Osteoblast (primary cell): ENCODE data around the gene UQCC2. TPM values are rescaled to one million over a fixed set of nuclear protein-coding genes. Genes with fewer than 3 reads are reported as not detected.
A peak's percentile ranks its signal among the peaks of the same experiment; 100 is the strongest.

Source experiments
- DNase-seq: peaks from one replicate; pipeline ENCODE4 v3.0.0; 2011; ENCODE audit warnings: low spot score, mixed read lengths; ENCODE audit not compliant: insufficient read length; ENCODE audit errors: missing footprints
- H2AFZ ChIP-seq: 2 replicates; pipeline ENCODE4 v1.6.0; 2011; ENCODE audit warnings: mild to moderate bottlenecking, low read length
- H3K27ac ChIP-seq: 2 replicates; pipeline ENCODE4 v1.5.1; 2011; ENCODE audit warnings: mild to moderate bottlenecking, low read depth, low read length, moderate library complexity
- H3K27me3 ChIP-seq: 2 replicates; pipeline ENCODE4 v1.6.0; 2012; ENCODE audit warnings: mild to moderate bottlenecking, control low read depth, inconsistent platforms, low read length, moderate library complexity; ENCODE audit not compliant: insufficient read depth
- H3K36me3 ChIP-seq: 2 replicates; pipeline ENCODE4 v1.5.1; 2011; ENCODE audit warnings: mild to moderate bottlenecking, low read length, control low read depth, moderate library complexity; ENCODE audit not compliant: insufficient read depth
- H3K4me1 ChIP-seq: 2 replicates; pipeline ENCODE4 v1.5.1; 2011; ENCODE audit warnings: mild to moderate bottlenecking, low read length, control low read depth, moderate library complexity; ENCODE audit not compliant: insufficient read depth
- H3K4me2 ChIP-seq: 2 replicates; pipeline ENCODE4 v1.6.0; 2011; ENCODE audit warnings: mild to moderate bottlenecking, low read length; ENCODE audit not compliant: insufficient read depth
- H3K4me3 ChIP-seq: fragments of 200-600 bp; sonication (generic); 3 replicates; pipeline ENCODE4 v1.5.1; 2012; ENCODE audit warnings: mild to moderate bottlenecking, low read length, inconsistent platforms; ENCODE audit not compliant: insufficient read depth
- H3K79me2 ChIP-seq: 2 replicates; pipeline ENCODE4 v1.6.0; 2012; ENCODE audit warnings: mild to moderate bottlenecking, low read length, control low read depth, inconsistent platforms; ENCODE audit not compliant: insufficient read depth
- H3K9me3 ChIP-seq: 2 replicates; pipeline ENCODE4 v1.5.1; 2011; ENCODE audit warnings: low read depth, low read length, control low read depth
- H4K20me1 ChIP-seq: 2 replicates; pipeline ENCODE4 v1.6.0; 2012; ENCODE audit warnings: mild to moderate bottlenecking, low read length, control low read depth; ENCODE audit not compliant: insufficient read depth
- total RNA-seq: library from RNA; depleted of rRNA; stranded (reverse); fragments of >200 nt; gene quantifications from 2 replicates; pipeline ENCODE4 v1.2.3, GENCODE V29; 2012
- TF ChIP-seq, protein P1 (sequence below): IDR thresholded peaks from 2 replicates; pipeline ENCODE4 v1.5.1; 2011; ENCODE audit warnings: mild to moderate bottlenecking, low read depth, low read length, moderate library complexity; ENCODE audit errors: extremely low read depth

Gene UQCC2
- total RNA-seq, 1 donor, result 15.2 TPM

DNA sequence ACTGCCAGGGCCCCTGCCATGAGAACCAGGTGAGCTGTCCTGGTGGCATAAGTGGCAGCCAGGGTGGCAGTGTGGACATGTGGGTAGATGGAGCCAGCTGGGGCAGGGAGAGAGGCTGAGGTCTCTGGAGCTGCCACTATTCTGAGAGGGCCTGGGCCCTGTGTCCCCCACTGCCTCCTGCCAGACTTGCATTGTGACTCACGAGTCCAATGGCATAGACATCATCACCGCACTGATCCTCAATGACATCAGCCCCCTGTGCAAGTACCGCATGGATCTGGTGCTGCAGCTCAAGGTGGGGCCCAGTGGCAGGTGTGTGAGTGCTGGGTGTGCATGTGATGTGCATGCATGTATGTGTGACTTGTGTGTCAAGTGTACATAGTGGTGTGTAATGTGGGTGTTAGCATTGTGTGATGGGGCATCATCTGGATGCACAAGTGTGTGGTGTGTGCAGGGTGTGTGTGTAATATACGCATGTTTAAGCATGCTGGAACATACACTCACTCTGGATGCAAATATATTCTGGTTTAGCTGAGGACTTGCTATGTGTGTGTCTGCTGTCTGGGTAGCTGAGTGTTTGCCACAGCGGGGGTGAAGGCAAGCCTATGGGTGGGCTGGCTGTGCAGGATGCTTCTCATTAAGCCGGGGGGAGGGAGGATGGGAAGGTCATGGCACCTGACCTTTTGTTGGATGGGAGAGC, 25.1 kb downstream of the UQCC2 start:
- Histone ChIP-seq H4K20me1 (no peaks in the 10 kb centered on the region), H3K4me3 (no peak overlapping the region), H2AFZ (no peak overlapping the region), H3K4me1 (no peaks in the 10 kb centered on the region), H3K27me3 (no peaks in the 10 kb centered on the region), H3K36me3 (peaks cover 41% of the 10 kb centered on the region), H3K9me3 (no peaks in the 10 kb centered on the region), H3K27ac (no peak overlapping the region), H3K79me2 (no peaks in the 10 kb centered on the region), H3K4me2 (no peak overlapping the region)
- TF ChIP-seq, protein P1, sequence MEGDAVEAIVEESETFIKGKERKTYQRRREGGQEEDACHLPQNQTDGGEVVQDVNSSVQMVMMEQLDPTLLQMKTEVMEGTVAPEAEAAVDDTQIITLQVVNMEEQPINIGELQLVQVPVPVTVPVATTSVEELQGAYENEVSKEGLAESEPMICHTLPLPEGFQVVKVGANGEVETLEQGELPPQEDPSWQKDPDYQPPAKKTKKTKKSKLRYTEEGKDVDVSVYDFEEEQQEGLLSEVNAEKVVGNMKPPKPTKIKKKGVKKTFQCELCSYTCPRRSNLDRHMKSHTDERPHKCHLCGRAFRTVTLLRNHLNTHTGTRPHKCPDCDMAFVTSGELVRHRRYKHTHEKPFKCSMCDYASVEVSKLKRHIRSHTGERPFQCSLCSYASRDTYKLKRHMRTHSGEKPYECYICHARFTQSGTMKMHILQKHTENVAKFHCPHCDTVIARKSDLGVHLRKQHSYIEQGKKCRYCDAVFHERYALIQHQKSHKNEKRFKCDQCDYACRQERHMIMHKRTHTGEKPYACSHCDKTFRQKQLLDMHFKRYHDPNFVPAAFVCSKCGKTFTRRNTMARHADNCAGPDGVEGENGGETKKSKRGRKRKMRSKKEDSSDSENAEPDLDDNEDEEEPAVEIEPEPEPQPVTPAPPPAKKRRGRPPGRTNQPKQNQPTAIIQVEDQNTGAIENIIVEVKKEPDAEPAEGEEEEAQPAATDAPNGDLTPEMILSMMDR, result no peak
- peak; percentile 83 for DNase-seq

DNA sequence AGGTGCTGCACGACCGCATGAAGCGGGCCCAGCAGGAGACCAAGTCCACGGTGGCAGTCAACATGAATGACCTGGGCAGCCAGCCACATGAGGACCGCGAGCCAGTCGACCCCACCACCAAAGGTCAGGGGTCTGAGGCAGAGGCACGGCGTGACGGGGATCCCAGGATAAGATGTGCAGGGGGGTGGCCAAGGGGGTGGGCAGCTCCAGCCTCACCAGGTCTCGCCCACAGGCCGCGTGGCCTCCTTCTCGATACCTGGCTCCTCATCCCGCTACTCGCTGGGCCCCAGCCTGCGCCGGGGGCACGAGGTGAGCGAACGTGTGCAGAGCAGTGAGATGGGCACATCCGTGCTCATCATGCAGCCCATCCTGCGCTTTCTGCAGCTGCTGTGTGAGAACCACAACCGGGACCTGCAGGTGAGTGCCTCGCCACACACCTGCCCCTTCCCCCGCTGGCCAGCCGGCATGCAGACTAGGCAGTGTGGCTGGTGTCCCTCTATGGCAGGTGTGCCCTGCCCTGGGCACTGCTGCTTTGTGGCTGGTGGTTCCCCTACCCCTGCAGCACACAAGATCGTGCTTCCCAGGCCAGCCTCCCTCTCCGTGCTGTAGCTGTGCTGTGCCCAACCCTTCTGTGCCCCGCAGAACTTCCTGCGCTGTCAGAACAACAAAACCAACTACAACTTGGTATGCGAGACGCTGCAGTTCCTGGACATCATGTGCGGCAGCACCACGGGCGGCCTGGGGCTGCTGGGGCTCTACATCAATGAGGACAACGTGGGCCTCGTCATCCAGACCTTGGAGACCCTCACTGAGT, 25.9 kb downstream of the UQCC2 start:
- no peak overlapping the region for H3K4me3 ChIP-seq

DNA sequence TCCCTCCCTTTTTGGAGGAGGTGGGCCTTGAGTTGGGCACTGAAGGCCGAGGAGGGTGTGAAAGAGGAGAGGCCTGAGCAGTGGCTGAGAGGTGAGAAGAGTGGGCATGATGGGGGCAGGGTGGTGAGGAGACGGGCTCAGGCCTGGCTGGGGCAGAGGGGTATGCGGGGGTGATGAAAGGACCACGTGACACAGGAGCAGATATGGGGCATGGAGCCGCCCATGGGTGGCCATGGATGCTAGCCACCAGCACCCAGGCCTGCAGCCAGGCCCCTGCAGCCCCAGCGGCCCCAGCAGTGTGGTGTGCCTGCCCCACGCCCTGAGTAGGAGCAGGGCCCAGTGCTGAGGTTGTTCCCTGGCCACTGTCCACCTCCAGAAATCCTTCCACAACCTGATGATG, 26.5 kb downstream of the UQCC2 start:
- Histone ChIP-seq H4K20me1 (no peaks in the 10 kb centered on the region), H3K27ac (no peak overlapping the region), H3K9me3 (no peaks in the 10 kb centered on the region), H3K4me2 (no peak overlapping the region), H3K79me2 (no peaks in the 10 kb centered on the region), H3K36me3 (peaks cover 29% of the 10 kb centered on the region), H2AFZ (no peak overlapping the region), H3K27me3 (no peaks in the 10 kb centered on the region), H3K4me3 (no peak overlapping the region), H3K4me1 (no peaks in the 10 kb centered on the region)
- TF ChIP-seq, protein P1, result no peak
- DNase-seq, result peak; percentile 79

More for the DNA sequence above, 25.9 kb downstream of the UQCC2 start:
- Histone ChIP-seq H3K4me1 (no peaks in the 10 kb centered on the region), H3K9me3 (no peaks in the 10 kb centered on the region), H3K79me2 (no peaks in the 10 kb centered on the region), H2AFZ (no peak overlapping the region), H3K36me3 (peaks cover 34% of the 10 kb centered on the region), H3K27ac (no peak overlapping the region), H3K4me2 (no peak overlapping the region), H3K27me3 (no peaks in the 10 kb centered on the region), H4K20me1 (no peaks in the 10 kb centered on the region)
- TF ChIP-seq, protein P1, result no peak
- DNase-seq, result peak; percentile 58

DNA sequence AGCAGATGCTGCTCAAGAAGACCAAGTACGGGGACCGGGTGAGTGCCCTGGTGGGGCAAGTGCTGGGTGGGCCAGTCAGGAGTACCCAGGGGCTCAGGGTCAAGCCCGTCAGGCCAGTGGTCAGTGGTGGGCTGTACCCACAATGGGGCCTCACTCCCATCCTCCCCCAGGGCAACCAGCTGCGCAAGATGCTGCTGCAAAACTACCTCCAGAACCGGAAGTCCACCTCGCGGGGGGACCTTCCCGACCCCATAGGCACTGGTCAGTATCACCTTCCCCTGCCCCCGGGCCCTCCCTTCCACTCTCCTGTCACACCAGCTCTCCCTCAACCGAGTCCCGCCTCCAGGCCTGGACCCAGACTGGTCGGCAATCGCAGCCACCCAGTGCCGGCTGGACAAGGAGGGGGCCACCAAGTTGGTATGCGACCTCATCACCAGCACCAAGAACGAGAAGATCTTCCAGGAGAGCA, 27.0 kb downstream of the UQCC2 start:
- no peak overlapping the region for H2AFZ ChIP-seq
- H3K27ac ChIP-seq, result no peak overlapping the region
- peaks cover 33% of the 10 kb centered on the region for H3K36me3 ChIP-seq
- TF ChIP-seq, protein P1, result no peak
- H3K9me3 ChIP-seq, result no peaks in the 10 kb centered on the region
- H3K4me2 ChIP-seq, result no peak overlapping the region
- no peaks in the 10 kb centered on the region for H3K79me2 ChIP-seq
- H4K20me1 ChIP-seq, result no peaks in the 10 kb centered on the region
- no peaks in the 10 kb centered on the region for H3K4me1 ChIP-seq
- H3K27me3 ChIP-seq, result no peaks in the 10 kb centered on the region
- DNase-seq, result peak; percentile 54
- H3K4me3 ChIP-seq, result no peak overlapping the region
